ENCODE measurements around the gene SMURF2. TPM values are rescaled to one million over a fixed set of nuclear protein-coding genes. Genes with fewer than 3 reads are reported as not detected.
A peak's percentile ranks its signal among the peaks of the same experiment; 100 is the strongest.

SMURF2 gene
- total RNA-seq, 1 donor from 2014 or later, result 126 TPM

DNA sequence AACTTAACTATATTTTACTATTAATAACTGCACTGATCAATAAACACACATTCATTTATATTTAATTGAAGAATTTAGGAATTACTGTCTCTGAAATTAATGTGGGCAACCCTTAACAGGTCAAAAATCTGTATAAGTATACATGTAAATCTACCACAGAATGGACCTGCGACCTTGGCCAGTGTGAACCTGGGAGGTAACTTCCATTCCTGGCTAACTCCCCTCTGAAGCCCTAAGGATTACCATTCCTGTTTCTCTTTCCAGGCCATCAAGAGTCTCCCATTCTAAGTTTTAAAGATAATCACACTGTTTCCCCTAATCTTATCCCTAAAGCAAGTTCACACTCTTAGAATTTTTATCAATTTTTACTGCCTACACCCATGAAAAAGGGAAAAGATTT, 58.1 kb downstream of the SMURF2 start:
- Histone ChIP-seq H4K20me1 (ENCODE audit: insufficient read depth, low read length) (peaks cover 82% of the 10 kb centered on the region), H3K4me3 (ENCODE audit: insufficient read depth, low read depth, low read length) (no peak overlapping the region), H3K27ac (ENCODE audit: low read depth, low read length) (no peak overlapping the region), H3K4me2 (ENCODE audit: low read length) (no peak overlapping the region), H3K36me3 (ENCODE audit: insufficient read depth, low read length) (peaks cover 3% of the 10 kb centered on the region), H3K79me2 (ENCODE audit: insufficient read depth, low read length) (peaks cover 99% of the 10 kb centered on the region), H3K9ac (ENCODE audit: low read length) (no peak overlapping the region), H3K4me1 (ENCODE audit: insufficient read depth, low read length) (peaks cover 3% of the 10 kb centered on the region), H3K9me3 (ENCODE audit: insufficient read depth, low read depth, low read length) (no peaks in the 10 kb centered on the region), H3K27me3 (ENCODE audit: insufficient read depth, low read length) (no peaks in the 10 kb centered on the region), H2AFZ (ENCODE audit: low read depth, low read length) (no peak overlapping the region)
- FAIRE-seq, result no peak
- Mint-ChIP-seq H3K27ac (ENCODE audit: unreplicated experiment) (peak overlapping the region; percentile 87), H3K9me3 (ENCODE audit: unreplicated experiment) (no peaks in the 10 kb centered on the region), H3K4me3 (ENCODE audit: unreplicated experiment) (no peak overlapping the region), H3K4me1 (ENCODE audit: low read depth, unreplicated experiment) (peaks cover 34% of the 10 kb centered on the region), H3K36me3 (ENCODE audit: low read depth, unreplicated experiment) (peaks cover 3% of the 10 kb centered on the region), H3K27me3 (ENCODE audit: low read depth, unreplicated experiment) (no peaks in the 10 kb centered on the region)
- DNase-seq (ENCODE audit: low read depth), result no peak
- TF ChIP-seq, protein P1, sequence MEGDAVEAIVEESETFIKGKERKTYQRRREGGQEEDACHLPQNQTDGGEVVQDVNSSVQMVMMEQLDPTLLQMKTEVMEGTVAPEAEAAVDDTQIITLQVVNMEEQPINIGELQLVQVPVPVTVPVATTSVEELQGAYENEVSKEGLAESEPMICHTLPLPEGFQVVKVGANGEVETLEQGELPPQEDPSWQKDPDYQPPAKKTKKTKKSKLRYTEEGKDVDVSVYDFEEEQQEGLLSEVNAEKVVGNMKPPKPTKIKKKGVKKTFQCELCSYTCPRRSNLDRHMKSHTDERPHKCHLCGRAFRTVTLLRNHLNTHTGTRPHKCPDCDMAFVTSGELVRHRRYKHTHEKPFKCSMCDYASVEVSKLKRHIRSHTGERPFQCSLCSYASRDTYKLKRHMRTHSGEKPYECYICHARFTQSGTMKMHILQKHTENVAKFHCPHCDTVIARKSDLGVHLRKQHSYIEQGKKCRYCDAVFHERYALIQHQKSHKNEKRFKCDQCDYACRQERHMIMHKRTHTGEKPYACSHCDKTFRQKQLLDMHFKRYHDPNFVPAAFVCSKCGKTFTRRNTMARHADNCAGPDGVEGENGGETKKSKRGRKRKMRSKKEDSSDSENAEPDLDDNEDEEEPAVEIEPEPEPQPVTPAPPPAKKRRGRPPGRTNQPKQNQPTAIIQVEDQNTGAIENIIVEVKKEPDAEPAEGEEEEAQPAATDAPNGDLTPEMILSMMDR (IDR thresholded peaks at IDR 0.05; ENCODE audit: insufficient read depth, low read depth, low read length), result no peak
- TF ChIP-seq EZH2 (IDR thresholded peaks at IDR 0.05; ENCODE audit: insufficient read depth, low read length), result no peak

DNA sequence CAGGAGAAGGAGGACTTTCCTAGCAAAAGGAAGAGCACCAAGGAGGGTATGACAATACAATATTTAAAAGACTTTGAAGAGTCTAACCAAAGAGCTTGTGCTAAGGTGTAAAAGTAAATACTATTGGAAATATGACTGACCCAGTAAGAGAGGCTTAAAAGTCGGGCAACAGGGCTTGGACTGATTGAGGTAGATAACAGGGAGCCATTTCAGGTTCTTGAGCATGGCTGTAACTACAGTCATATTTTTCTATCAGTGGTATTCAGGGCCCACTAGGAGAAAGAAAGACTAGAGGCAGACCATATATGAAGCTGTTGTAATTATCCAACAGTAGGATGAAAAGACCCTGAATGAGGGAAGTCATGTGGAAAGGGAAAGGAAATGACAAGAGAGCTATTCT, 62.3 kb downstream of the SMURF2 start:
- H3K27me3 ChIP-seq (ENCODE audit: insufficient read depth, low read length), result no peaks in the 10 kb centered on the region
- peaks cover 6% of the 10 kb centered on the region for H3K36me3 Mint-ChIP-seq (ENCODE audit: low read depth, unreplicated experiment)

DNA sequence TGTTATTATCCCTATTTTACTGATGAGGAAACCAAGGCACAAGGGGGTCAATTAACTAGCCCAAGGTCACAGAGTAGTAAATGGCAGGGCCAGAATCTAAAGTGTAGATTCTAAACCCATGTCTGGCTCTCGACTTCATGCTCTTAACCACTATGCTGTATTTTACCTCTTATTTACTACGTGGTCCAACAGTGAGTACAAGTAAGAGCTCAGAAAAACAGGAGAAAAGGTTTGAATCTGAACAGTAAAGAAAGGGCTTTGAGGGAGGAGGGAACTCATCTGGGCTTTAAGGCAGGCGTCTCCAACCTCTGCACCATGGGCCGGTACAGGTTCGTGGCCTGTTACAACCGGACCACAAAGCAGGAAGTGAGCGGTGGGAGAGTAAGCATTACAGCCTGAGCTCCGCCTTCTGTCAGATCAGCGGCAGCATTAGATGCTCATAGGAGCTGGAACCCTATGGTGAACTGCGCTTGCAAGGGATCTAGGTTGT, 62.9 kb downstream of the SMURF2 start:
- Histone ChIP-seq H3K4me3 (ENCODE audit: insufficient read depth, low read depth, low read length) (no peak overlapping the region), H3K9me3 (ENCODE audit: insufficient read depth, low read depth, low read length) (no peaks in the 10 kb centered on the region), H3K4me1 (ENCODE audit: insufficient read depth, low read length) (peaks cover 3% of the 10 kb centered on the region), H3K79me2 (ENCODE audit: insufficient read depth, low read length) (peaks cover 100% of the 10 kb centered on the region), H2AFZ (ENCODE audit: low read depth, low read length) (no peak overlapping the region), H3K36me3 (ENCODE audit: insufficient read depth, low read length) (peaks cover 22% of the 10 kb centered on the region), H3K27ac (ENCODE audit: low read depth, low read length) (no peak overlapping the region), H3K9ac (ENCODE audit: low read length) (no peak overlapping the region), H3K4me2 (ENCODE audit: low read length) (no peak overlapping the region), H3K27me3 (ENCODE audit: insufficient read depth, low read length) (no peaks in the 10 kb centered on the region), H4K20me1 (ENCODE audit: insufficient read depth, low read length) (peaks cover 75% of the 10 kb centered on the region)
- no peak overlapping the region for H3K4me3 Mint-ChIP-seq (ENCODE audit: unreplicated experiment)
- H3K36me3 Mint-ChIP-seq (ENCODE audit: low read depth, unreplicated experiment), result peaks cover 4% of the 10 kb centered on the region
- TF ChIP-seq, protein P1 (IDR thresholded peaks at IDR 0.05; ENCODE audit: insufficient read depth, low read depth, low read length), result no peak
- TF ChIP-seq EZH2 (IDR thresholded peaks at IDR 0.05; ENCODE audit: insufficient read depth, low read length), result no peak
- peak overlapping the region; percentile 26 for H3K27ac Mint-ChIP-seq (ENCODE audit: unreplicated experiment)
- H3K27me3 Mint-ChIP-seq (ENCODE audit: low read depth, unreplicated experiment), result no peaks in the 10 kb centered on the region
- DNase-seq (ENCODE audit: low read depth) (no peak), FAIRE-seq (no peak)
- H3K9me3 Mint-ChIP-seq (ENCODE audit: unreplicated experiment), result no peaks in the 10 kb centered on the region
- peaks cover 21% of the 10 kb centered on the region for H3K4me1 Mint-ChIP-seq (ENCODE audit: low read depth, unreplicated experiment)

More for the DNA sequence above, 62.3 kb downstream of the SMURF2 start:
- Histone ChIP-seq H3K4me1 (ENCODE audit: insufficient read depth, low read length) (peaks cover 3% of the 10 kb centered on the region), H2AFZ (ENCODE audit: low read depth, low read length) (no peak overlapping the region), H3K27ac (ENCODE audit: low read depth, low read length) (no peak overlapping the region), H3K9me3 (ENCODE audit: insufficient read depth, low read depth, low read length) (no peaks in the 10 kb centered on the region), H3K4me3 (ENCODE audit: insufficient read depth, low read depth, low read length) (no peak overlapping the region), H3K9ac (ENCODE audit: low read length) (no peak overlapping the region), H3K36me3 (ENCODE audit: insufficient read depth, low read length) (peaks cover 20% of the 10 kb centered on the region), H3K79me2 (ENCODE audit: insufficient read depth, low read length) (peaks cover 100% of the 10 kb centered on the region), H3K4me2 (ENCODE audit: low read length) (no peak overlapping the region), H4K20me1 (ENCODE audit: insufficient read depth, low read length) (peaks cover 75% of the 10 kb centered on the region)
- peak overlapping the region; percentile 42 for H3K27ac Mint-ChIP-seq (ENCODE audit: unreplicated experiment)
- TF ChIP-seq, protein P1 (IDR thresholded peaks at IDR 0.05; ENCODE audit: insufficient read depth, low read depth, low read length), result no peak
- TF ChIP-seq EZH2 (IDR thresholded peaks at IDR 0.05; ENCODE audit: insufficient read depth, low read length), result no peak
- no peak for DNase-seq (ENCODE audit: low read depth)
- no peaks in the 10 kb centered on the region for H3K27me3 Mint-ChIP-seq (ENCODE audit: low read depth, unreplicated experiment)
- H3K4me1 Mint-ChIP-seq (ENCODE audit: low read depth, unreplicated experiment), result peaks cover 25% of the 10 kb centered on the region
- H3K9me3 Mint-ChIP-seq (ENCODE audit: unreplicated experiment), result no peaks in the 10 kb centered on the region
- no peak overlapping the region for H3K4me3 Mint-ChIP-seq (ENCODE audit: unreplicated experiment)
- FAIRE-seq, result no peak

All from astrocyte (in vitro differentiated cells and primary cell).